Neural cell (in vitro differentiated cells): ENCODE data around the gene ZNF497.

Source experiments
- CTCF ChIP-seq: fragments of 450-650 bp; IDR thresholded peaks from 2 replicates; pipeline ENCODE4 v1.5.1; 2014; ENCODE audit warnings: antibody characterized with exemption, mild to moderate bottlenecking, moderate library complexity; ENCODE audit not compliant: poor library complexity, severe bottlenecking
- MXI1 ChIP-seq: fragments of 450-650 bp; conservative IDR thresholded peaks from 2 replicates; pipeline ENCODE4 v1.6.1; 2014; ENCODE audit warnings: antibody characterized with exemption, mild to moderate bottlenecking; ENCODE audit not compliant: poor library complexity, severe bottlenecking
- POLR2AphosphoS5 ChIP-seq: IDR thresholded peaks from 2 replicates; pipeline ENCODE4 v1.6.1; 2012
- REST ChIP-seq: IDR thresholded peaks from 2 replicates; pipeline ENCODE4 v1.6.1; 2012; ENCODE audit warnings: borderline replicate concordance
- SMC3 ChIP-seq: fragments of 450-650 bp; conservative IDR thresholded peaks from 2 replicates; pipeline ENCODE4 v1.6.1; 2014; ENCODE audit warnings: antibody characterized with exemption, mild to moderate bottlenecking, moderate library complexity; ENCODE audit not compliant: poor library complexity

GRCh38 chr19:58317476-58318072 lies 45.0 kb downstream of the ZNF497 start:
- TF ChIP-seq SMC3 (no peak), REST (no peak), CTCF (no peak), POLR2AphosphoS5 (no peak), MXI1 (no peak)
